ENCODE data around the gene CCDC17. TPM values are rescaled to one million over a fixed set of nuclear protein-coding genes. Genes with fewer than 3 reads are reported as not detected.
"Not testable (repeated sequence)": the region's sequence is repeated elsewhere in the genome, so short reads cannot be mapped to it uniquely, and the experiment has no call there.

Gene CCDC17
- total RNA-seq, 1 donor from 2014 or later: 1.2 TPM

DNA sequence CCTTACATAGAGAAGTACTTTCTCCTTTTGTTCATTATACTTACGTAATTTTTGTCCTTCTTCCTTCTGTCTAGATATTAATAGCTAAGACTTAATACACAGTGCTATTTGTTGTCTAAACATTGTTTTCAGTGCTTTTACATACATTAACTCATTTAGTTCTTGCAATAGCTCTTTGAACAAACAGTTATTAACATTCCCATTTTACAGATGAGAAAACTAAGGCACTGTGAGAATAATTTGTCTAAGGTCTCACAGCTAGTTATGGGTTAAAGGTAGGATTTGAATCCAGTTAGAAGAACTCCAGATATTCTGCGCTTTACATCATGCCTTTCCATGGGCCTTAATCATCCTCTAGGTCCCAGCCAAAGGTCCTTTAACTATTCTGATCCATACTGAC lies 19.6 kb downstream of the CCDC17 start:
- no peaks in the 10 kb centered on the region for H3K27me3 ChIP-seq (ENCODE audit: low read depth)
- H3K4me1 ChIP-seq: peaks cover 22% of the 10 kb centered on the region
- no peak for DNase-seq
- intact Hi-C loops (cut with micrococcal nuclease): no loop called here
- H3K9me3 ChIP-seq (replicated peaks): no peaks in the 10 kb centered on the region
- no peak overlapping the region for H3K27ac ChIP-seq (replicated peaks)
- H3K36me3 ChIP-seq: peaks cover 54% of the 10 kb centered on the region
- TF ChIP-seq, protein P1, sequence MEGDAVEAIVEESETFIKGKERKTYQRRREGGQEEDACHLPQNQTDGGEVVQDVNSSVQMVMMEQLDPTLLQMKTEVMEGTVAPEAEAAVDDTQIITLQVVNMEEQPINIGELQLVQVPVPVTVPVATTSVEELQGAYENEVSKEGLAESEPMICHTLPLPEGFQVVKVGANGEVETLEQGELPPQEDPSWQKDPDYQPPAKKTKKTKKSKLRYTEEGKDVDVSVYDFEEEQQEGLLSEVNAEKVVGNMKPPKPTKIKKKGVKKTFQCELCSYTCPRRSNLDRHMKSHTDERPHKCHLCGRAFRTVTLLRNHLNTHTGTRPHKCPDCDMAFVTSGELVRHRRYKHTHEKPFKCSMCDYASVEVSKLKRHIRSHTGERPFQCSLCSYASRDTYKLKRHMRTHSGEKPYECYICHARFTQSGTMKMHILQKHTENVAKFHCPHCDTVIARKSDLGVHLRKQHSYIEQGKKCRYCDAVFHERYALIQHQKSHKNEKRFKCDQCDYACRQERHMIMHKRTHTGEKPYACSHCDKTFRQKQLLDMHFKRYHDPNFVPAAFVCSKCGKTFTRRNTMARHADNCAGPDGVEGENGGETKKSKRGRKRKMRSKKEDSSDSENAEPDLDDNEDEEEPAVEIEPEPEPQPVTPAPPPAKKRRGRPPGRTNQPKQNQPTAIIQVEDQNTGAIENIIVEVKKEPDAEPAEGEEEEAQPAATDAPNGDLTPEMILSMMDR (IDR thresholded peaks at IDR 0.05; ENCODE audit: borderline replicate concordance): no peak
- H3K4me3 ChIP-seq: no peak overlapping the region

GRCh38 chr1:45596765-45597164 lies 27.1 kb downstream of the CCDC17 start:
- peaks cover 33% of the 10 kb centered on the region for H3K36me3 ChIP-seq
- DNase-seq; H3K4me1 ChIP-seq; H3K9me3 ChIP-seq (replicated peaks); intact Hi-C loops (cut with micrococcal nuclease); H3K4me3 ChIP-seq; H3K27me3 ChIP-seq (ENCODE audit: low read depth); H3K27ac ChIP-seq (replicated peaks): not testable (repeated sequence)

GRCh38 chr1:45594412-45594811 lies 29.4 kb downstream of the CCDC17 start:
- intact Hi-C loops (cut with micrococcal nuclease): no loop called here
- TF ChIP-seq, protein P1 (IDR thresholded peaks at IDR 0.05; ENCODE audit: borderline replicate concordance): no peak
- Histone ChIP-seq H3K27ac (replicated peaks) (no peak overlapping the region), H3K4me1 (peaks cover 14% of the 10 kb centered on the region), H3K9me3 (replicated peaks) (no peaks in the 10 kb centered on the region), H3K4me3 (no peak overlapping the region), H3K36me3 (peaks cover 37% of the 10 kb centered on the region), H3K27me3 (ENCODE audit: low read depth) (no peaks in the 10 kb centered on the region)
- no peak for DNase-seq

DNA sequence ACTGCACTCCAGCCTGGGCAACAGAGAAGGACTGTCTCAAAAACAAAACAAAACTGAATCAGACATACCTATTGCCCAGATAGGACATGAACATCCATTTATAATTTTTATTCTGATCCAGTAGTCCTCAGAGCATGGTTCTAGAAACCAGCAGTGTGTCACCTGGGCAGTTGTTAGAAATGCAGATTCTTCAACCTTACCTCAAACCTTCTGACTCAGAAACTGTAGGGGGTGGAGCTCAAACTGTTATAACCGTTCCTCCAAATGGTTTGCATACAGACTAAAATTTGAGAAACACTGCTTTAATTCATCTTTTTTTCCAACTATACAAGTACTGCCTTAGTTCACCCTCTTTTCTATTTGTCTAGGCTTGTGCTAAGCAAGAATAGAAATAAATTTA lies 34.0 kb downstream of the CCDC17 start:
- no peaks in the 10 kb centered on the region for H3K27me3 ChIP-seq (ENCODE audit: low read depth)
- H3K9me3 ChIP-seq (replicated peaks): no peaks in the 10 kb centered on the region
- DNase-seq: no peak
- peaks cover 37% of the 10 kb centered on the region for H3K4me1 ChIP-seq
- TF ChIP-seq, protein P1 (IDR thresholded peaks at IDR 0.05; ENCODE audit: borderline replicate concordance): no peak
- H3K36me3 ChIP-seq: peaks cover 32% of the 10 kb centered on the region
- peak overlapping the region; percentile 52 for H3K4me3 ChIP-seq
- intact Hi-C loops (cut with micrococcal nuclease): loop anchor here (10.0 kb wide), 1 partner anchor 95 kb away; the partner anchor contains the start of genes GPBP1L1 and TMEM69
- peak overlapping the region; percentile 40 for H3K27ac ChIP-seq (replicated peaks)

DNA sequence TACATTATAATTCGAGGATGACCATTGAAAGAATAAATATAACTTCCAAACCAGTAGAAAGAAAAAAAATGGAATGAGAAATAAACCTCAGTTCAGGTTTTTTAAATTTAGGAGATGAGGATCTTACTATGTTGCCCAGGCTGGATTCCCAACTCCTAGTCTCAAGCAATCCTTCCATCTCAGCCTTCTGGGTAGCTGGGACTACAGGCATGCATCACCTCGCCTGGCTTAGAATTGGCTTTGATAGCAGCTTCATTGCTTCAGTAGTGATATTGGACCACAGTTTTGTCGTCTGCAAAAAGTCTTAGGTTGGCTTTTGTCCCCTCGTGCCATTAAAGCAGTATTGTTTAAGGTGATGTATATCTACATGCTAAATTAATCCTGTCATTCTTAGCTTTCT lies 37.1 kb downstream of the CCDC17 start:
- TF ChIP-seq, protein P1 (IDR thresholded peaks at IDR 0.05; ENCODE audit: borderline replicate concordance): no peak
- DNase-seq: no peak
- Histone ChIP-seq H3K4me1 (peaks cover 51% of the 10 kb centered on the region), H3K36me3 (peaks cover 5% of the 10 kb centered on the region), H3K27ac (replicated peaks) (no peak overlapping the region), H3K27me3 (ENCODE audit: low read depth) (no peaks in the 10 kb centered on the region), H3K9me3 (replicated peaks) (no peaks in the 10 kb centered on the region), H3K4me3 (no peak overlapping the region)
- intact Hi-C loops (cut with micrococcal nuclease): loop anchor here (10.0 kb wide), 1 partner anchor 98 kb away; the partner anchor contains the start of genes GPBP1L1 and TMEM69

- H3K27me3 ChIP-seq (ENCODE audit: low read depth): no peaks in the 10 kb centered on the region
- TF ChIP-seq, protein P1 (IDR thresholded peaks at IDR 0.05; ENCODE audit: borderline replicate concordance): no peak
- peak overlapping the region; percentile 92 for H3K4me3 ChIP-seq
- no peaks in the 10 kb centered on the region for H3K9me3 ChIP-seq (replicated peaks)
- peaks cover 43% of the 10 kb centered on the region for H3K4me1 ChIP-seq
- peak overlapping the region; percentile 97 for H3K27ac ChIP-seq (replicated peaks)
- intact Hi-C loops (cut with micrococcal nuclease): loop anchor here (10.0 kb wide), 1 partner anchor 99 kb away; the partner anchor contains the start of genes GPBP1L1 and TMEM69
- no peak for DNase-seq
- H3K36me3 ChIP-seq: no peaks in the 10 kb centered on the region
These were observed 38.3 kb downstream of the CCDC17 start for GRCh38 chr1:45585496-45586075.
